ENCODE results near the gene PGM3.
"Not testable (repeated sequence)": the region's sequence is repeated elsewhere in the genome, so short reads cannot be mapped to it uniquely, and the experiment has no call there.

PGM3 gene

DNA sequence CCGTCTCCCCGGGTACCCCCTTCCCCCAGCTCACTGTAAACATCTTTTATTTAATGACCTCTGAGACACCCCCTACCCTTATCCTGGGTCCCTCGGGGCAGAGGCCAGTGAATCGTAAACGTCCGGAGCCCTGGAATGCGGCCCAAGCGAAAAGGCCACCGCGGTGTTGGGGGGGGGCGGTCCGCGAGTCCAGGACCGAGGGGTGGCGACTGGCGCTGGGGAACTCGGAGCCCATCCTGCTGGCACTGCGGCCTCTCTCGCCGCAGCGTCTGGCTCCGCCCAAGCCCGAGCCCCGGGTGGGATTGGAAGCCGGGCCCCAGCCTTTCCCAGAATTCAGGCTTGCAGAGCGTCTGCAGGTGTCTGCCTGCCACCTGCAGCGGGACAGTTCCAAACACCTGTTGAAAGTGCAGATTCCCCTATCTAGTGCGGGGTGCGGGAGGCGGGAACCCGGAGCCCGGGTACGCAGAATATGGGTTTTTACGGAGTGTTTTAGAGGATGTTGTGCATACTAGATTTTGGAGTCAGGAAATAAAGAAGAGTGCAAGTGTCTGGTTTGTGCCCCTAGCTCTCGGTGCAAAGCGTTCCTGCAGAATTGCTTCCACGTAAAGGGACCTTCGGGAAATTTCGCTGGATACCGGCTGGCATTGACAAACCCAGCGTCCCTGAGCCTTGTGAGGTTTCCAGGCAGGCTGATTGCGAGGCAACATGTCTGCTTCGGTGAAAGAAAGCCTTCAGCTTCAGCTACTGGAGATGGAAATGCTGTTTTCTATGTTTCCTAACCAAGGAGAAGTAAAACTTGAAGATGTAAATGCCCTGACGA, 892 bp upstream of the PGM3 start:
- peak; percentile 65 for DNase-seq (ENCODE audit: extremely low spot score)
- POLR2A ChIA-PET: interaction anchor here (0.6 to 1.5 kb wide), 6 partner anchors 10 to 129 kb away, joined by 3 to 5 read pairs (median 4); partner anchors contain the start of genes DOP1A and UBE3D
- TF ChIP-seq TARDBP (IDR thresholded peaks at IDR 0.05): no peak
- 0 out of 2 replicates have a peak, but pooled peaks have one; percentile 31 for TF ChIP-seq L3MBTL2 (conservative IDR thresholded peaks at IDR 0.05)
- CTCF ChIA-PET: interaction anchor here (1.0 kb wide), 1 partner anchor 129 kb away, joined by 3 read pairs; the partner anchor contains the start of gene UBE3D

DNA sequence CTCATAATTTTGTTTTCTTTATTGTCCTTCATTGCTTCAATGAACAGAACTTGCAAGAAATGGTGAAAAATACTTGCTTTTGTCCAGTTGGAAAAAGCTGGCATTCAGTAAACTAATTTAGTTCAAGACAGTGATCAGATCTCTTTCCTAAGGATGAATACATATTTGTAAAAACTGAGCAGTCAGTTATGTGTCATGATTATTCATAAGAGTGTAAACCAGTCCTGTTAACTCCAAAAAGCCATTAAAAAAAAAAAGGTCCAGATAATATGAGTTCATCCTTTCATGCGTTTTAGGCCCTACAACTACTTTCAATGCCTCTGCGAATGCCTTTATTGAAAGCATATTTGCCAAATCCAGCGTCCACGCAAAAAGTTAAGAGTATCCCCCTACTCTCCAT, 609 bp downstream of the PGM3 start:
- POLR2A ChIA-PET: no interaction called here
- no peak for DNase-seq (ENCODE audit: extremely low spot score)
- CTCF ChIA-PET: no interaction called here
- TF ChIP-seq ZNF384 (IDR thresholded peaks at IDR 0.05) (no peak), TARDBP (IDR thresholded peaks at IDR 0.05) (no peak), FOXA1 (IDR thresholded peaks at IDR 0.05) (no peak), SUZ12 (IDR thresholded peaks at IDR 0.05) (no peak), FOXK2 (IDR thresholded peaks at IDR 0.05) (no peak), SP1 (IDR thresholded peaks at IDR 0.05) (no peak), ELF4 (IDR thresholded peaks at IDR 0.05) (no peak), ARNT (IDR thresholded peaks at IDR 0.05) (no peak)
- TF ChIP-seq, protein P1, sequence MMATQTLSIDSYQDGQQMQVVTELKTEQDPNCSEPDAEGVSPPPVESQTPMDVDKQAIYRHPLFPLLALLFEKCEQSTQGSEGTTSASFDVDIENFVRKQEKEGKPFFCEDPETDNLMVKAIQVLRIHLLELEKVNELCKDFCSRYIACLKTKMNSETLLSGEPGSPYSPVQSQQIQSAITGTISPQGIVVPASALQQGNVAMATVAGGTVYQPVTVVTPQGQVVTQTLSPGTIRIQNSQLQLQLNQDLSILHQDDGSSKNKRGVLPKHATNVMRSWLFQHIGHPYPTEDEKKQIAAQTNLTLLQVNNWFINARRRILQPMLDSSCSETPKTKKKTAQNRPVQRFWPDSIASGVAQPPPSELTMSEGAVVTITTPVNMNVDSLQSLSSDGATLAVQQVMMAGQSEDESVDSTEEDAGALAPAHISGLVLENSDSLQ (IDR thresholded peaks at IDR 0.05): no peak

DNA sequence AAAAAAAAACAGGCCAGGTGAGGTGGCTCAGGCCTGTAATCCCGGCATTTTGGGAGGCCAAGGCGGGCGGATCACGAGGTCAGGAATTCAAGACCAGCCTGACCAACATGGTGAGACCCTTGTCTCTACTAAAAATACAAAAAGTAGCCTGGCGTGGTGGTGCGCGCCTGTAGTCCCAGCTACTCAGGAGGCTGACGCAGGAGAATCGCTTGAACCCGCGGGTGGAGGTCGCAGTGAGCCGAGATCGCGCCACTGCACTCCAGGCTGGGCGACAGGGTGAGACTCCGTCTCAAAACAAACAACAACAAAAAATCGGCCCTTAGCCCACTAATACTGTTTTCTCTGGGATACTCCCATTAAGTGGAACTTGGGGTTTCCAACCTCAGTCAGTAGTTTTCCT, 1.1 kb downstream of the PGM3 start:
- DNase-seq (ENCODE audit: extremely low spot score); POLR2A ChIA-PET; CTCF ChIA-PET: not testable (repeated sequence)

DNA sequence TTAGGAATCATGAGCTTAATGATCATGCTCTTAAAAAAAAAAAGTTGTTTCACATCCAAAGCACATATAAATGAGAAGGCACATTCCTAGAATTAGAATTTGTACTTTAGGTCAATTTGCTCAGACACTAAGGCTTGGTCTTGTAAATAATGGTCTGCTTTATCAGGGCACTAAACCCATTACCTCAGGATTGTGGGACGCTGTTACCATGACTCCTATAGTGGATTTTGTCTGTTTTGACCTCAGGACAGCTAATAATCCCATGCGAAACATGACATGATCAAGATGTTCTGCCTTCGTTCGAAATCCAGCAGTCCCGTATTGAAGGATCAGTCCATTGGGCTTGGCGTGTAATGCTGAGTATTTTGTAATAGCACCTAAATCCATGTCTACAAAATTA, 2.4 kb downstream of the PGM3 start:
- DNase-seq (ENCODE audit: extremely low spot score): no peak
- POLR2A ChIA-PET: no interaction called here
- CTCF ChIA-PET: no interaction called here
- TF ChIP-seq, protein P1 (IDR thresholded peaks at IDR 0.05): no peak
- TF ChIP-seq FOXA1 (IDR thresholded peaks at IDR 0.05): no peak
- TF ChIP-seq ARNT (IDR thresholded peaks at IDR 0.05): no peak
- TF ChIP-seq NFRKB (IDR thresholded peaks at IDR 0.05): no peak
- TF ChIP-seq LEF1 (IDR thresholded peaks at IDR 0.05; ENCODE audit: borderline replicate concordance): no peak
- TF ChIP-seq FOXM1 (IDR thresholded peaks at IDR 0.05; ENCODE audit: borderline replicate concordance): no peak

DNA sequence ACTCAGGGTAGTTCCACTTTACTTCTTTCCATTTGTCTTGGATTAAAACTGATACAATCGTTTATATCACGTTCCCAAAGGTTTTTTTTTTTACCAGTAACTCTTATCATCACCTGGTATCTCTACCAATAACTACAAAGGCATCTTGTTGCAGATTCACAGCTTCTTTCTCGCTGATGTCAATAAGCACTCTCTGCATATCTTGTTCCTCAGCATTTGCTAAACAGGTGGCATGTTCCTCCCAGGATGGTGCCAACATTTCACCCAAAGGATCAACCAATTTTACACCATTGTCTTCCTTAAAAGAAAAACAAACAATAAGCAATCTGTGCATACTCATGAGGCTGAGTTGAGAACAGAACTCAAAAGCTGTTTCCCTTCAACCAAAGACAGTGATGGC, 4.6 kb downstream of the PGM3 start:
- ChIA-PET CTCF (no interaction called here), POLR2A (interaction anchor here (1.6 kb wide), 1 partner anchor 123 kb away, joined by 5 read pairs; the partner anchor contains the start of gene UBE3D)
- TF ChIP-seq, protein P1 (IDR thresholded peaks at IDR 0.05): no peak
- no peak for TF ChIP-seq FOXK2 (IDR thresholded peaks at IDR 0.05)
- no peak for TF ChIP-seq ARNT (IDR thresholded peaks at IDR 0.05)
- TF ChIP-seq L3MBTL2 (conservative IDR thresholded peaks at IDR 0.05): no peak
- TF ChIP-seq TARDBP (IDR thresholded peaks at IDR 0.05): no peak
- no peak for TF ChIP-seq FOXM1 (IDR thresholded peaks at IDR 0.05; ENCODE audit: borderline replicate concordance)
- no peak for TF ChIP-seq FOXA1 (IDR thresholded peaks at IDR 0.05)
- TF ChIP-seq LEF1 (IDR thresholded peaks at IDR 0.05; ENCODE audit: borderline replicate concordance): no peak
- TF ChIP-seq BHLHE40 (IDR thresholded peaks at IDR 0.05; ENCODE audit: borderline replicate concordance): no peak
- no peak for TF ChIP-seq SP1 (IDR thresholded peaks at IDR 0.05)
- DNase-seq (ENCODE audit: extremely low spot score): no peak

DNA sequence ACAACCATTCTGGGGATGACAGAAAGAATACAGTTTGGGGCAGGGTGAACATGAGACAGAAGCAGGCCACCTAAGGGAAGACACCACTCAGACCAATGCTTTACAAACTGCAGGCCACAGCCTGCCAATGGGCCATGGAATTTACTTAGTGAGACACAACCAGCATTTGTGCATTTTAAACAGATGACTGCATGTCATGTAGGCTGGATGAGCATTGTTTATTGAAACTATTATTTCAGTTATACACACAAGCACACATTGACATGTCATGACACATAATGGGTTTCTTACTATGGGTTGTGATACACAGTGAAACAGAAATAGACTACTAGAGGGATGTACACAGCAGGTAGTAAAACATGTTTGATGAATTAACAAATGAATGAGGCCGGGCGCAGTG, 8.0 kb downstream of the PGM3 start:
- POLR2A ChIA-PET: no interaction called here
- no peak for TF ChIP-seq ZNF384 (IDR thresholded peaks at IDR 0.05)
- TF ChIP-seq SUZ12 (IDR thresholded peaks at IDR 0.05): no peak
- no peak for TF ChIP-seq FOXK2 (IDR thresholded peaks at IDR 0.05)
- TF ChIP-seq, protein P1 (IDR thresholded peaks at IDR 0.05): no peak
- TF ChIP-seq LEF1 (IDR thresholded peaks at IDR 0.05; ENCODE audit: borderline replicate concordance): no peak
- TF ChIP-seq ELF4 (IDR thresholded peaks at IDR 0.05): no peak
- TF ChIP-seq FOXM1 (IDR thresholded peaks at IDR 0.05; ENCODE audit: borderline replicate concordance): no peak
- no peak for TF ChIP-seq FOXA1 (IDR thresholded peaks at IDR 0.05)
- no peak for TF ChIP-seq BHLHE40 (IDR thresholded peaks at IDR 0.05; ENCODE audit: borderline replicate concordance)
- TF ChIP-seq L3MBTL2 (conservative IDR thresholded peaks at IDR 0.05): no peak
- no peak for TF ChIP-seq HDGF (IDR thresholded peaks at IDR 0.05; ENCODE audit: borderline replicate concordance)
- no peak for TF ChIP-seq ARNT (IDR thresholded peaks at IDR 0.05)
- TF ChIP-seq CTBP1 (IDR thresholded peaks at IDR 0.05; ENCODE audit: borderline replicate concordance): no peak
- TF ChIP-seq TARDBP (IDR thresholded peaks at IDR 0.05): no peak
- TF ChIP-seq SP1 (IDR thresholded peaks at IDR 0.05): no peak
- CTCF ChIA-PET: no interaction called here
- no peak for DNase-seq (ENCODE audit: extremely low spot score)

Measured in HEK293T (cell line).